Measurements from ENCODE around the gene SAMD3.

DNA sequence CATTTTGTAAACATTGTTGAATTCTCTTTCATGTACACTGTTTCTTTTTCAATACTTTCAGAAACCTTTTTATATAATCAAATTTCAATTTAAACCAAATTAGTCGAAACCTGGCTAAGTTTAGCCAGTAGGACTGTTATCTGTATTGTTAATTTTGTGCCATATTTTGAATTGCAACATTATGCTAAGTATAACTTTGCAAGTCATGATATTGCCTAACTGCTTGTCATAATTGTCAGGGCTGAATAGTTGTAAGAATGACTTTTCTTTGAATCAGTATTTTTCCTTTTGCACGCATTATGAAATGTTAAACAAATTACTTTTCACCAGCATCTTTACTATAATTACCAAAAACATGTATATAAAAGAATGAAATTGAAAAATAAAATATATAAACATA, 82.7 kb downstream of the SAMD3 start:
- no peak for TF ChIP-seq POLR2A (IDR thresholded peaks at IDR 0.05)
- TF ChIP-seq, protein P1, sequence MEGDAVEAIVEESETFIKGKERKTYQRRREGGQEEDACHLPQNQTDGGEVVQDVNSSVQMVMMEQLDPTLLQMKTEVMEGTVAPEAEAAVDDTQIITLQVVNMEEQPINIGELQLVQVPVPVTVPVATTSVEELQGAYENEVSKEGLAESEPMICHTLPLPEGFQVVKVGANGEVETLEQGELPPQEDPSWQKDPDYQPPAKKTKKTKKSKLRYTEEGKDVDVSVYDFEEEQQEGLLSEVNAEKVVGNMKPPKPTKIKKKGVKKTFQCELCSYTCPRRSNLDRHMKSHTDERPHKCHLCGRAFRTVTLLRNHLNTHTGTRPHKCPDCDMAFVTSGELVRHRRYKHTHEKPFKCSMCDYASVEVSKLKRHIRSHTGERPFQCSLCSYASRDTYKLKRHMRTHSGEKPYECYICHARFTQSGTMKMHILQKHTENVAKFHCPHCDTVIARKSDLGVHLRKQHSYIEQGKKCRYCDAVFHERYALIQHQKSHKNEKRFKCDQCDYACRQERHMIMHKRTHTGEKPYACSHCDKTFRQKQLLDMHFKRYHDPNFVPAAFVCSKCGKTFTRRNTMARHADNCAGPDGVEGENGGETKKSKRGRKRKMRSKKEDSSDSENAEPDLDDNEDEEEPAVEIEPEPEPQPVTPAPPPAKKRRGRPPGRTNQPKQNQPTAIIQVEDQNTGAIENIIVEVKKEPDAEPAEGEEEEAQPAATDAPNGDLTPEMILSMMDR (IDR thresholded peaks at IDR 0.05): no peak
